Measurements from ENCODE around the gene SFMBT1. TPM values are rescaled to one million over a fixed set of nuclear protein-coding genes. Genes with fewer than 3 reads are reported as not detected.
"Not testable (repeated sequence)": the region's sequence is repeated elsewhere in the genome, so short reads cannot be mapped to it uniquely, and the experiment has no call there.

The SFMBT1 gene
- total and polyA plus RNA-seq, 4 experiments from 2014 or later = 19.8 to 50.8 (median 38.6) TPM

DNA sequence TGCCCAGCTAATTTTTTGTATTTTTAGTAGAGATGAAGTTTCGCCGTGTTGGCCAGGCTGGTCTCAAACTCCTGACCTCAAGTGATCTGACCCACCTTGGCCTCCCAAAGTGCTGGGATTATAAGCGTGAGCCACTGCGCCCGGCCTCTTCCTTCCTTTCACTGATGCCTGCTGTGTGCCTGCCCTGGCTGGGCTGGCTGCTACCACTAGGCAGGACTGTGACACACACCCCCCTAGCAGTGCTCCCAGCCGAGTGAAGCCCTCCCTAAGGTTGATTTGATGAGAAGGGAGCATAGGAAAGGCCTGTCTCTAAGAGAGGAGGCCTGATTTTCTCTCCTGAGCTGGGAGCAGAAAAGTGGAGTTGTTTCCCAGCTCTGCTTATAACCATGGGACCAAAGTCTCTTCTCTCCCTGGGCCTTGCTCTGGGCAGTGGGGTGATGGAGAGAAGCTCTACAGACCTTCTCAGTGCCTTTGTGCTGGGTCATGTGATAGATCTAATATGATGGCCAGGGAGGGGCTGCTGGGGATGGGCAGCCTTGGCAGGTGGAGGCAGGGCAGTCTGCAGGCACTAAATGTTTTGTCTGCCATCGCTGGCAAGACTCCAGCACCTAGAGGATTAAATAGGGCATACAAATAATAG is 20.1 kb upstream of the SFMBT1 start:
- no peak for DNase-seq
- Mint-ChIP-seq H3K4me3 (no peak overlapping the region), H3K4me1 (no peaks in the 10 kb centered on the region), H3K36me3 (no peaks in the 10 kb centered on the region), H3K27ac (no peak overlapping the region), H3K9me3 (no peaks in the 10 kb centered on the region), H3K27me3 (no peaks in the 10 kb centered on the region)
- no peak overlapping the region for H3K27ac ChIP-seq (ENCODE audit: low read depth, low read length)
- H3K27me3 ChIP-seq (ENCODE audit: insufficient read depth, low read length) = no peaks in the 10 kb centered on the region
- ChIA-PET POLR2A (ENCODE audit: partially characterized antibody) (interaction anchor here (0.6 kb wide), 1 partner anchor 20 kb away, joined by 3 read pairs; the partner anchor contains the start of gene SFMBT1), CTCF (ENCODE audit: partially characterized antibody) (no interaction called here)
- no peaks in the 10 kb centered on the region for H3K4me1 ChIP-seq (ENCODE audit: insufficient read depth, low read length)
- no peak overlapping the region for H3K4me3 ChIP-seq (ENCODE audit: low read length in 2 of 2)
- intact Hi-C loops (cut with micrococcal nuclease) = no loop called here
- no peaks in the 10 kb centered on the region for H3K36me3 ChIP-seq (ENCODE audit: insufficient read depth, low read length)
- no peaks in the 10 kb centered on the region for H3K9me3 ChIP-seq (ENCODE audit: control insufficient read depth in 1 of 2, low read length in 2 of 2)

DNA sequence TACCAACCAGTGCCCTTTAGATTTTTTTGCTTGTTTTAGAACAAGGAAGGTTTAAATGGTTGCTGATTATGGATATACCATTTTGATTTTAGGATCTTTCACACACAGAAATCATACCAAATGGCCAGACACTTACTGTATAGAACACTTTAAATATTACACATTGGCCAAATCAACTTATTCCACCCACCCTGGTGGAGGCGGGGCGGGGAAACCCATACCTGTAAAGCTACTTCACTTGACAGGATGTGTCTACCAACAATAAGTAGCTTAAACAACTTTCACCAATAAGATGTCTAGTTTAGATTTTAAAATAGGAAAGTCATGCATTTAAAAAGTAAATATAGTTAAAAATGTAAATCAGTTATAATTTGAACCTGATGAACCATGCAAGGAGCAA is 17.0 kb upstream of the SFMBT1 start:
- Histone ChIP-seq H3K27me3 (ENCODE audit: insufficient read depth, low read length) (no peaks in the 10 kb centered on the region), H3K4me3 (ENCODE audit: low read length in 2 of 2) (no peak overlapping the region), H3K9me3 (ENCODE audit: control insufficient read depth in 1 of 2, low read length in 2 of 2) (no peaks in the 10 kb centered on the region), H3K27ac (ENCODE audit: low read depth, low read length) (no peak overlapping the region), H3K36me3 (ENCODE audit: insufficient read depth, low read length) (no peaks in the 10 kb centered on the region), H3K4me1 (ENCODE audit: insufficient read depth, low read length) (no peaks in the 10 kb centered on the region)
- Mint-ChIP-seq H3K27ac (no peak overlapping the region), H3K4me3 (no peak overlapping the region), H3K36me3 (no peaks in the 10 kb centered on the region), H3K27me3 (no peaks in the 10 kb centered on the region), H3K9me3 (no peaks in the 10 kb centered on the region), H3K4me1 (no peaks in the 10 kb centered on the region)
- POLR2A ChIA-PET (ENCODE audit: partially characterized antibody) = no interaction called here
- CTCF ChIA-PET (ENCODE audit: partially characterized antibody) = interaction anchor here (1.6 kb wide), 1 partner anchor 171 kb away, joined by 4 read pairs; no protein-coding TSS in a partner anchor
- intact Hi-C loops (cut with micrococcal nuclease) = no loop called here
- DNase-seq = no peak

DNA sequence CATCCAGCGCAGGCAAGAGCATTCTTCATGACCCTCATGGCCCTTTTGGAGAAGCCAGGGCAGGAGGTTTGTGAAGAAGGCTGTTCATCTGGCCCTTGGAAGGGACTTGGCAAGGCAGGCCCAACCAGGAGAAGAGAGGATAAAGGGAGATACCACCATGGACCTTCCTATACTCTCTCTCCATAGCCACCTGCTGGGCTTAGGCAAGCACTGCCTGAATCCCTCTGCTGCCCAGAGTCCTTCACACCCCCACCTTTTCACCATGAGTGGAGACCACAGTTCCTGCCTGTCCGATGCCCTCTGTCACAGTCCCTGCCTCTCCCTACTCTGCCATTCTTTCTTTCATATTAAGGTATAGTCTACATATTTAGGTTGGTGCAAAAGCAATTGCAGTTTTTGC is 10.6 kb upstream of the SFMBT1 start:
- Histone ChIP-seq H3K4me3 (ENCODE audit: low read length in 2 of 2) (no peak overlapping the region), H3K9me3 (ENCODE audit: control insufficient read depth in 1 of 2, low read length in 2 of 2) (no peaks in the 10 kb centered on the region), H3K27me3 (ENCODE audit: insufficient read depth, low read length) (no peaks in the 10 kb centered on the region), H3K4me1 (ENCODE audit: insufficient read depth, low read length) (no peaks in the 10 kb centered on the region), H3K36me3 (ENCODE audit: insufficient read depth, low read length) (no peaks in the 10 kb centered on the region), H3K27ac (ENCODE audit: low read depth, low read length) (no peak overlapping the region)
- no peaks in the 10 kb centered on the region for H3K4me1 Mint-ChIP-seq
- H3K27me3 Mint-ChIP-seq = no peaks in the 10 kb centered on the region
- ChIA-PET POLR2A (ENCODE audit: partially characterized antibody) (no interaction called here), CTCF (ENCODE audit: partially characterized antibody) (no interaction called here)
- DNase-seq = no peak
- H3K9me3 Mint-ChIP-seq = no peaks in the 10 kb centered on the region
- no peak overlapping the region for H3K4me3 Mint-ChIP-seq
- intact Hi-C loops (cut with micrococcal nuclease) = no loop called here
- no peaks in the 10 kb centered on the region for H3K36me3 Mint-ChIP-seq
- H3K27ac Mint-ChIP-seq = no peak overlapping the region

DNA sequence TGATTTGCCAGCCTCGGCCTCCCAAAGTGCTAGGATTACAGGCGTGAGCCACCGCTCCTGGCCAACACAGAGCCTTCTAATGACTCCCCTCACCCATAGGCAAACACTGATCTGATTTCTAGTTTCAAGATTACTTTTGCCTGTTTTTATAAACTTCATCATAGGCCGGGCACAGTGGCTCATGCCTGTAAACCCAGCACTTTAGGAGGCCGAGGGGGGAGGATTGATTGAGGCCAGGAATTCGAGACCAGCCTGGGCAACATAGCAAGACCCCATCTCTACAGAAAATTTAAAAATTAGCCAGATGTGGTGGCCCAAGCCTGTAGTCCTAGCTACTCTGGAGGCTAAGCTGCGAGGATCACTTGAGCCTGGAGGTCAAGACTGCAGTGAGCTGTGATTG is 8.4 kb upstream of the SFMBT1 start:
- H3K4me3 ChIP-seq (ENCODE audit: low read length in 2 of 2); H3K27me3 ChIP-seq (ENCODE audit: insufficient read depth, low read length); DNase-seq; H3K9me3 ChIP-seq (ENCODE audit: control insufficient read depth in 1 of 2, low read length in 2 of 2); H3K4me1 ChIP-seq (ENCODE audit: insufficient read depth, low read length); H3K4me1 Mint-ChIP-seq; H3K36me3 ChIP-seq (ENCODE audit: insufficient read depth, low read length); H3K27ac Mint-ChIP-seq; H3K27me3 Mint-ChIP-seq; H3K9me3 Mint-ChIP-seq; H3K4me3 Mint-ChIP-seq; intact Hi-C loops (cut with micrococcal nuclease); H3K36me3 Mint-ChIP-seq; H3K27ac ChIP-seq (ENCODE audit: low read depth, low read length): not testable (repeated sequence)
- ChIA-PET POLR2A (ENCODE audit: partially characterized antibody) (interaction anchor here (1.2 kb wide), 1 partner anchor 8 kb away, joined by 4 read pairs; the partner anchor contains the start of gene SFMBT1), CTCF (ENCODE audit: partially characterized antibody) (interaction anchor here (0.7 kb wide), 1 partner anchor 47 kb away, joined by 3 read pairs; no protein-coding TSS in a partner anchor)

DNA sequence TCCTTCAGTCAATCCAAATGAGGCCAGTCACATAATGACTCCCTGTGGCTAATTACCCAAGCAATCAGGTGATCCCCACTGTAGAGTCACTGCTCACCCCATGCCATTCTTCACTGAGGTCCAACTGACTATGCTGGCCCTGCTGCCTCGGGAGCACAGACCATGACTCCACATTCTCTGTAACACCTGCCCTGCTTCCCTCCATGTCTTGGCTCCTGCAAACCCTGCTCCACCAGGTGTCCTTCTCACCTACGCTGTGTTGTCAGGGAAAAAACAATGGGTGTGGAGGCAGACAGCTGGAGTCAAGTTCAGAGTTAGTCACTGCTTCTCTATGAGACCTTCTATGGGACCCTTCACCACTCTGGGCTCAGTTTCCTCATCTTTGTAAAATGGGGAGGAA is 6.1 kb upstream of the SFMBT1 start:
- POLR2A ChIA-PET (ENCODE audit: partially characterized antibody) = no interaction called here
- Mint-ChIP-seq H3K4me1 (peaks cover 6 to 11% (median 8%) of the 10 kb centered on the region in 4 donors), H3K36me3 (peaks cover 0 to 2% of the 10 kb centered on the region in 2 donors), H3K9me3 (no peaks in the 10 kb centered on the region), H3K27ac (peak overlapping the region in 1 of 7 donors; percentile 24), H3K27me3 (peaks cover 0 to 1% of the 10 kb centered on the region in 2 donors), H3K4me3 (no peak overlapping the region)
- CTCF ChIA-PET (ENCODE audit: partially characterized antibody) = no interaction called here
- H3K4me3 ChIP-seq (ENCODE audit: low read length in 2 of 2) = no peak overlapping the region
- H3K9me3 ChIP-seq (ENCODE audit: control insufficient read depth in 1 of 2, low read length in 2 of 2) = no peaks in the 10 kb centered on the region
- H3K4me1 ChIP-seq (ENCODE audit: insufficient read depth, low read length) = peaks cover 7% of the 10 kb centered on the region
- H3K27ac ChIP-seq (ENCODE audit: low read depth, low read length) = no peak overlapping the region
- H3K27me3 ChIP-seq (ENCODE audit: insufficient read depth, low read length) = no peaks in the 10 kb centered on the region
- no peaks in the 10 kb centered on the region for H3K36me3 ChIP-seq (ENCODE audit: insufficient read depth, low read length)
- intact Hi-C loops (cut with micrococcal nuclease) = no loop called here
- no peak for DNase-seq

DNA sequence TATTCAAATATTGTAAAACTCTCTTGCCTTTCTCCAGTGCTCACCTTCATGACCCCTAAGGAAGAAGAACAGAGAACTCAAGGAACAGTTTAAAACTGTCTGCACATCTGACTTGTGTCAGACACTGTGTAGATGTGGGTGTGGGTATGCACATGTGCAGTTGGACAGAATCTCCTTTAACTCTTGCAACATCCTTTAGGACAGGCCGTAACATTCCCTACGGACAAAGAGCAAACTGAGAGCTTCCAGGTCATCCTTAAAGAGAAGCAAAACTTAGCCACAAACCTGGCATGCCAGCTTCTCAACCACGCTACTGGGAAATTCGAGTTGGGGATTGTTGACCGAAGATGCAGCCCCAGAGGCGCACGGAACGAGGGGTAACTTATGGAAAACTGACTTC is 4.1 kb upstream of the SFMBT1 start:
- POLR2A ChIA-PET (ENCODE audit: partially characterized antibody) = no interaction called here
- H3K36me3 Mint-ChIP-seq = peaks cover 0 to 5% of the 10 kb centered on the region in 2 donors
- peaks cover 10% of the 10 kb centered on the region for H3K4me1 ChIP-seq (ENCODE audit: insufficient read depth, low read length)
- H3K9me3 Mint-ChIP-seq = no peaks in the 10 kb centered on the region
- peaks cover 0 to 1% of the 10 kb centered on the region in 2 donors for H3K27me3 Mint-ChIP-seq
- H3K36me3 ChIP-seq (ENCODE audit: insufficient read depth, low read length) = no peaks in the 10 kb centered on the region
- no peaks in the 10 kb centered on the region for H3K27me3 ChIP-seq (ENCODE audit: insufficient read depth, low read length)
- CTCF ChIA-PET (ENCODE audit: partially characterized antibody) = interaction anchor here (1.3 kb wide), 1 partner anchor 27 kb away, joined by 4 read pairs; no protein-coding TSS in a partner anchor
- DNase-seq = no peak
- no peak overlapping the region for H3K4me3 ChIP-seq (ENCODE audit: low read length in 2 of 2)
- H3K27ac ChIP-seq (ENCODE audit: low read depth, low read length) = no peak overlapping the region
- H3K9me3 ChIP-seq (ENCODE audit: control insufficient read depth in 1 of 2, low read length in 2 of 2) = no peaks in the 10 kb centered on the region
- H3K4me3 Mint-ChIP-seq = no peak overlapping the region
- peaks cover 8 to 15% (median 11%) of the 10 kb centered on the region in 4 donors for H3K4me1 Mint-ChIP-seq
- intact Hi-C loops (cut with micrococcal nuclease) = no loop called here
- peak overlapping the region in 1 of 7 donors; percentile 52 for H3K27ac Mint-ChIP-seq

DNA sequence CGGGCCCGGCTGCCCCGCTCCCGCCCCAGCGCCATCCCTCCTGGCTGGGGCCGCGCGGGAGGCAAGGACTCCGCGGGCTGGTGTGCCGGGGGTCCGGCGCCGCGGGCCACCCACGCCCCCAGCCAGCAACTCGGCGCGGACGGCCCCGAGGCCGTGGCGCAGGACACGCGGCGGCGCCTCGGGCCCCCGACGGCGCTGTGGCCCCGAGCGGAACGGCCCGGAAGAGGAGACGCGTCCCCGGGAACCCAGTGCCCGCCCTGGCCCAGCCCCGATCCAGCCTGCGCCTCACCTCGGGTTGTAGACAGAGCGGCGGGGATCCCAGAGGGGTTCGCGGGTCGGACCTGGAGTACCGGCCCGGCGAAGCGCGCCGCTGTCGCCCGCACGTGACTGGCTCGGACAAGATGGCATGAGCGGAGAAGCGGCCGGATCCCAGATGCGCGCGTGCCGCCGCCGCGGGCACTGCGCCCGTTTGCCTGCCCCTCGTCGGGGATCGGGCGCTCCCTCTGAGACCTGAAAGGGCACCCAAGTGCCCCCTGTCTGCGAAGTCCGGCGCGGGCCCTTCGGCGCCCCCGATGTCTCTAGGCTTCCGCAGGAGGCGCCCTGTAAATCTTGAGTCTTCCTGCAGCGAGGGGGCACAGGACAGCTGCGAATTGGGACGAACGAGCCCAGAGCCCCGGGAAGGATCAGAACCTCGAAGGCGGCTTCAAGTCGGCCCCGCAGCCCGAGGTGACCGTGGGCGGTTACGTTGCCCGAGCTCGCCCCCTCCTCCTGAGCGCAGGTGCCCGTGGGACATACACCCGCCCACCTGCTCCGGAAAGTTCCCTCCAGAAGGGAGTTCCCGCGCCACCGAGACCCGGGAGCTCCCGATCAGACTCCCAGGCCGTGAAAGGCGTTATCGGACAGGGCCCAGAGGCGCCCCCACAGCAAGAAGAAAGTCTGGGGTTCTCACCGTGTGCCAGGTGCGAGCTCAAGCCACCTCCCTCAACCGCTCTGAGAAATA is 598 bp upstream of the SFMBT1 start:
- Mint-ChIP-seq H3K4me1 (peaks cover 27 to 45% (median 35%) of the 10 kb centered on the region in 4 donors), H3K9me3 (peaks cover 0 to 4% (median 0%) of the 10 kb centered on the region in 8 donors), H3K4me3 (peak overlapping the region; percentile 85 to 98 (median 95)), H3K27ac (peak overlapping the region; percentile 79 to 98 (median 91)), H3K36me3 (peaks cover 0 to 13% of the 10 kb centered on the region in 2 donors), H3K27me3 (peaks cover 0 to 1% of the 10 kb centered on the region in 2 donors)
- H3K4me3 ChIP-seq (ENCODE audit: low read length in 2 of 2) = peak overlapping the region in 1 of 2 donors; percentile 72
- POLR2A ChIA-PET (ENCODE audit: partially characterized antibody) = interaction anchor here (0.6 to 6.7 kb wide), 29 partner anchors 8 to 511 kb away, joined by 3 to 143 read pairs (median 5); partner anchors contain the start of genes STIMATE and UQCC5
- peak overlapping the region; percentile 72 for H3K27ac ChIP-seq (ENCODE audit: low read depth, low read length)
- DNase-seq = peak; percentile 67 to 73 (median 69)
- CTCF ChIA-PET (ENCODE audit: partially characterized antibody) = interaction anchor here (0.7 to 2.0 kb wide), 18 partner anchors 9 to 159 kb away, joined by 3 to 11 read pairs (median 4); no protein-coding TSS in a partner anchor
- H3K36me3 ChIP-seq (ENCODE audit: insufficient read depth, low read length) = no peaks in the 10 kb centered on the region
- no peaks in the 10 kb centered on the region for H3K9me3 ChIP-seq (ENCODE audit: control insufficient read depth in 1 of 2, low read length in 2 of 2)
- peaks cover 39% of the 10 kb centered on the region for H3K4me1 ChIP-seq (ENCODE audit: insufficient read depth, low read length)
- no peaks in the 10 kb centered on the region for H3K27me3 ChIP-seq (ENCODE audit: insufficient read depth, low read length)
- intact Hi-C loops (cut with micrococcal nuclease) = loop anchor here (1.0 to 2.0 kb wide), 3 partner anchors 26 to 362 kb away; partner anchors contain the start of gene PBRM1
